Left lung (tissue), 10 donors: Measurements from ENCODE around the gene CSTPP1. TPM values are rescaled to one million over a fixed set of nuclear protein-coding genes. Genes with fewer than 3 reads are reported as not detected.
"Not testable (repeated sequence)": the region's sequence is repeated elsewhere in the genome, so short reads cannot be mapped to it uniquely, and the experiment has no call there.

Source experiments
- ATAC-seq: fragments of 200-7000 bp; cut with Tn5 transposase; one replicate; pipeline ENCODE4 v1.9.1; 2020; ENCODE audit warnings: moderate library complexity
- DNase-seq, 4 donors: peaks; one replicate each; pipeline ENCODE4 v3.0.0-alpha.2; 2013 to 2020
- H3K27ac ChIP-seq, 2 donors: fragments of 200-600 bp; sonication (generic) in 1 of 2; one replicate each; pipeline versions ENCODE4 v1.5.0 to v1.8.0; 2020 to 2021
- H3K27me3 ChIP-seq, 2 donors: fragments of 200-600 bp; sonication (generic) in 1 of 2; one replicate each; pipeline versions ENCODE4 v1.5.0 to v1.8.0; 2020 to 2021
- H3K36me3 ChIP-seq, 2 donors: fragments of 200-600 bp; sonication (generic) in 1 of 2; one replicate each; pipeline versions ENCODE4 v1.5.0 to v1.8.0; 2020 to 2021
- H3K4me1 ChIP-seq, 2 donors: fragments of 200-600 bp; one replicate each; pipeline ENCODE4 v1.8.0; 2021
- H3K4me3 ChIP-seq, 2 donors: fragments of 200-600 bp; sonication (generic) in 1 of 2; one replicate each; pipeline versions ENCODE4 v1.5.0 to v1.8.0; 2020 to 2021; ENCODE audit warnings: mild to moderate bottlenecking in 1 of 2
- H3K9me3 ChIP-seq, 2 donors: fragments of 200-600 bp; sonication (generic) in 1 of 2; one replicate each; pipeline versions ENCODE4 v1.5.0 to v1.8.0; 2020 to 2021
- intact Hi-C, 2 donors: fragments of 100-400 bp; cut with DNase I; formaldehyde crosslinking; loops; one replicate each; pipeline versions ENCODE4 v1.11.2 to v1.14.2; 2022
- polyA plus RNA-seq, 6 donors: library from polyadenylated mRNA; unstranded; fragments of 120-200 nt; gene quantifications; one replicate each; pipeline ENCODE4 v1.2.1, GENCODE V29; 2013; ENCODE audit not compliant: insufficient read length in 6 of 6
- total RNA-seq, 2 donors: library from RNA; stranded (reverse); fragmentation: NEBNext Ultra II Directional; extraction: Animal tissue kit (Norgen Biotek cat#: 25700); gene quantifications; one replicate each; pipeline ENCODE4 v1.2.1, GENCODE V29; 2021
- TF ChIP-seq, protein P1 (sequence below), 2 donors: fragments of 200-600 bp; sonication (generic) in 1 of 2; IDR thresholded peaks; one replicate each; pipeline versions ENCODE4 v1.5.0 to v1.8.0; 2021; ENCODE audit warnings: antibody characterized with exemption in 2 of 2
- donor health status: DM: no; HTN: yes; CAD: no.
- donor health status: DM: no; HTN: no; CAD: no.

CSTPP1 gene
- total and polyA plus RNA-seq, 8 donors: 28.7 to 56.0 (median 51.4) TPM

GRCh38 chr11:46918083-46918787 lies 18.3 kb upstream of the CSTPP1 start, which contains the start of gene LRP4:
Gene LRP4 (minus strand): TSS chr11:46918550. CDS start chr11:46918379, 171 bp downstream.
- Histone ChIP-seq H3K36me3 (no peaks in the 10 kb centered on the region), H3K4me3 (peak within 1 kb of the TSS; percentile 42 to 46), H3K9me3 (no peaks in the 10 kb centered on the region), H3K27ac (no peak within 1 kb of the TSS), H3K4me1 (peaks cover 0 to 32% of the 10 kb centered on the region in 2 donors), H3K27me3 (peaks cover 18 to 67% of the 10 kb centered on the region in 2 donors)
- TF ChIP-seq, protein P1, sequence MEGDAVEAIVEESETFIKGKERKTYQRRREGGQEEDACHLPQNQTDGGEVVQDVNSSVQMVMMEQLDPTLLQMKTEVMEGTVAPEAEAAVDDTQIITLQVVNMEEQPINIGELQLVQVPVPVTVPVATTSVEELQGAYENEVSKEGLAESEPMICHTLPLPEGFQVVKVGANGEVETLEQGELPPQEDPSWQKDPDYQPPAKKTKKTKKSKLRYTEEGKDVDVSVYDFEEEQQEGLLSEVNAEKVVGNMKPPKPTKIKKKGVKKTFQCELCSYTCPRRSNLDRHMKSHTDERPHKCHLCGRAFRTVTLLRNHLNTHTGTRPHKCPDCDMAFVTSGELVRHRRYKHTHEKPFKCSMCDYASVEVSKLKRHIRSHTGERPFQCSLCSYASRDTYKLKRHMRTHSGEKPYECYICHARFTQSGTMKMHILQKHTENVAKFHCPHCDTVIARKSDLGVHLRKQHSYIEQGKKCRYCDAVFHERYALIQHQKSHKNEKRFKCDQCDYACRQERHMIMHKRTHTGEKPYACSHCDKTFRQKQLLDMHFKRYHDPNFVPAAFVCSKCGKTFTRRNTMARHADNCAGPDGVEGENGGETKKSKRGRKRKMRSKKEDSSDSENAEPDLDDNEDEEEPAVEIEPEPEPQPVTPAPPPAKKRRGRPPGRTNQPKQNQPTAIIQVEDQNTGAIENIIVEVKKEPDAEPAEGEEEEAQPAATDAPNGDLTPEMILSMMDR (IDR thresholded peaks at IDR 0.05): no peak
- DNase-seq (peak in 2 of 4 donors; percentile 69 to 82), ATAC-seq (peak; percentile 40)
- intact Hi-C loops: no loop called here

- H3K4me1 ChIP-seq: peaks cover 0 to 32% of the 10 kb centered on the region in 2 donors
- peaks cover 18 to 59% of the 10 kb centered on the region in 2 donors for H3K27me3 ChIP-seq
- no peak overlapping the region for H3K27ac ChIP-seq
- H3K4me3 ChIP-seq: peak overlapping the region in 1 of 2 donors; percentile 46
- DNase-seq: no peak
- no peak for ATAC-seq
- intact Hi-C loops: no loop called here
- H3K36me3 ChIP-seq: no peaks in the 10 kb centered on the region
- no peaks in the 10 kb centered on the region for H3K9me3 ChIP-seq
- TF ChIP-seq, protein P1 (IDR thresholded peaks at IDR 0.05): no peak
These were observed 17.6 kb upstream of the CSTPP1 start for GRCh38 chr11:46918788-46919513.

DNA sequence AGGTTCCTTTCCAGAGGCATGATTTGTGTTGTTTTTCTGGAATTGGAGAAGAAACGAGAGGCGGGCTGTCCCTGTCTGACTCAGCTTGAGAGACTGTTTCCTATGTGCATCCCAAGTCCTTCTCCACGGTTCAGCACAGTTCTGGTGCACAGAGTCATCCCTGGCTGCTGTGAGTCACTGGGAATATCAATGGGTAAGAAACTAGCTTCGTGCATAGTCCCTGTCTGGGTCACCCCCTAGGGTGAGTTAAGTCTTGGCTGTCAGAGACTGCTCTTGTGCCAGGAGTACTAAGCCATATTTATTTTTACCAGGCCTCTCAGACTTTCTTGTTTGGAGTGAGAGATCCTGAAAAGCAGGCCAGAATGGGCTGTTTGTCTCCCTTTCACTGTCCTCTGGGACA lies 15.8 kb upstream of the CSTPP1 start:
- H3K27ac ChIP-seq: peak overlapping the region in 1 of 2 donors; percentile 33
- ATAC-seq (peak; percentile 51), DNase-seq (no peak)

DNA sequence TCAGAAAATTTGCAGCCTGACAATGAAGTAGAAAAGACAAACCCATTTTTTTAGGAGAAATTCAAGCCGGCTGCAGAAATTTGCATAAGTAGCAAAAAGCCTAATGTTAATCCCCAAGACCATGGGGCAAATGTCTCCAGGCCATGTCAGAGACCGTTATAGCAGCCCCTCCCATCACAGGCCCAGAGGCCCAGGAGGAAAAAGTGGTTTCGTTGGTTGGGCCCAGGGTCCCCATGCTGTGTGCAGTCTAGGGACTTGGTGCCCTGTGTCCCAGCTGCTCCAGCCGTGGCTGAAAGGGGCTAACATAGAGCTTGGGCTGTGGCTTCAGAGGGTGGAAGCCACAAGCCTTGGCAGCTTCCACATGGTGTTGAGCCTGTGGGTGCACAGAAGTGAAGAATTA lies 8.6 kb upstream of the CSTPP1 start:
- H3K9me3 ChIP-seq, H3K4me3 ChIP-seq, H3K27me3 ChIP-seq, H3K27ac ChIP-seq, ATAC-seq, H3K36me3 ChIP-seq, intact Hi-C loops, H3K4me1 ChIP-seq, DNase-seq: not testable (repeated sequence)

More for the DNA sequence above, 15.8 kb upstream of the CSTPP1 start:
- intact Hi-C loops: no loop called here
- H3K36me3 ChIP-seq: no peaks in the 10 kb centered on the region
- peaks cover 18 to 41% of the 10 kb centered on the region in 2 donors for H3K27me3 ChIP-seq
- no peaks in the 10 kb centered on the region for H3K9me3 ChIP-seq
- H3K4me1 ChIP-seq: peaks cover 0 to 32% of the 10 kb centered on the region in 2 donors
- TF ChIP-seq, protein P1 (IDR thresholded peaks at IDR 0.05): no peak
- H3K4me3 ChIP-seq: no peak overlapping the region

- H3K27me3 ChIP-seq, H3K36me3 ChIP-seq, intact Hi-C loops, H3K4me3 ChIP-seq, DNase-seq, H3K27ac ChIP-seq, H3K4me1 ChIP-seq, H3K9me3 ChIP-seq, ATAC-seq: not testable (repeated sequence)
These were observed 7.9 kb upstream of the CSTPP1 start for GRCh38 chr11:46928701-46929100.

DNA sequence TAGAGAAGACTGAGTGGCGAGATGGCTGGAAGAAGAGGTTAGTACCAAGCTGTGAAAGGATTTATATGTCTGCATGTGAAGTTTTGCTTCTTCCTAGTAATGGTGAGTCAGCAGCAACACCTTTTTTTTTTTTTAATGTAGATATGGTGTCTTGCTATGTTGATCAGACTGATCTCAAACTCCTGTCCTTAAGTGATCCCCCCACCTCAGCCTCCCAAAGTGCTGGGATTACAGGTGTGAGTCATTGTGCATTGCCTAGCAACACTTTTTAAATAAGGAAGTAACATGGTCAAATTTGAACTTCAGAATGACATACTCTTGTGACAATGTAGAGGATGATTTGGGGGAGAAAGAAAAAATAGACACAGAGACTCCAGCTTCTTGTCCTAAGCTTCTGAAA lies 6.5 kb upstream of the CSTPP1 start:
- ATAC-seq (peak; percentile 85), DNase-seq (no peak)
- H3K4me3 ChIP-seq: no peak overlapping the region
- H3K9me3 ChIP-seq: no peaks in the 10 kb centered on the region
- intact Hi-C loops: no loop called here
- TF ChIP-seq, protein P1 (IDR thresholded peaks at IDR 0.05): no peak
- no peaks in the 10 kb centered on the region for H3K36me3 ChIP-seq
- no peak overlapping the region for H3K27ac ChIP-seq
- H3K27me3 ChIP-seq: peaks cover 0 to 9% of the 10 kb centered on the region in 2 donors
- H3K4me1 ChIP-seq: no peaks in the 10 kb centered on the region
